Occipital lobe (tissue), 2 donors: Measurements from ENCODE around the gene SLC2A5. TPM values are rescaled to one million over a fixed set of nuclear protein-coding genes. Genes with fewer than 3 reads are reported as not detected.

Experiments used
- small RNA-seq: library from RNA; depleted of rRNA; stranded (forward); fragments of <200 nt; gene quantifications from one replicate; pipeline ENCODE3, GENCODE V24; 2014
- total RNA-seq: library from RNA; depleted of rRNA; stranded (reverse); fragments of >200 nt; gene quantifications from one replicate; pipeline ENCODE4 v1.2.3, GENCODE V29; 2014

The SLC2A5 gene
- total RNA-seq, 1 donor from 2014 or later, result 2.5 TPM

Small RNA genes lying within 50 kb of the gene (small RNA-seq; reads per million reads assigned to genes)
- gene RF00424, result not detected

Other genes with a start within 250 kb of the SLC2A5 start
- 260 TPM for gene ENO1, start 190.9 kb downstream of the SLC2A5 start, total RNA-seq
- gene CA6, start 123.8 kb downstream of the SLC2A5 start, total RNA-seq, result not detected
- gene SLC2A7, start 43.2 kb downstream of the SLC2A5 start, total RNA-seq, result not detected
- gene GPR157, start 59.5 kb upstream of the SLC2A5 start, total RNA-seq, result 0.47 TPM
- 6.2 TPM for gene H6PD, start 165.1 kb upstream of the SLC2A5 start, total RNA-seq
- gene SPSB1, start 223.3 kb upstream of the SLC2A5 start, total RNA-seq, result 2.3 TPM